GM19099 (cell line): Measurements from ENCODE around the gene SMYD3.

Source experiments
- POLR2A ChIP-seq: IDR thresholded peaks from 3 replicates; pipeline ENCODE4 v1.6.1; 2011; ENCODE audit warnings: low read depth; ENCODE audit not compliant: insufficient read length; ENCODE audit errors: extremely low read depth

Gene SMYD3

DNA sequence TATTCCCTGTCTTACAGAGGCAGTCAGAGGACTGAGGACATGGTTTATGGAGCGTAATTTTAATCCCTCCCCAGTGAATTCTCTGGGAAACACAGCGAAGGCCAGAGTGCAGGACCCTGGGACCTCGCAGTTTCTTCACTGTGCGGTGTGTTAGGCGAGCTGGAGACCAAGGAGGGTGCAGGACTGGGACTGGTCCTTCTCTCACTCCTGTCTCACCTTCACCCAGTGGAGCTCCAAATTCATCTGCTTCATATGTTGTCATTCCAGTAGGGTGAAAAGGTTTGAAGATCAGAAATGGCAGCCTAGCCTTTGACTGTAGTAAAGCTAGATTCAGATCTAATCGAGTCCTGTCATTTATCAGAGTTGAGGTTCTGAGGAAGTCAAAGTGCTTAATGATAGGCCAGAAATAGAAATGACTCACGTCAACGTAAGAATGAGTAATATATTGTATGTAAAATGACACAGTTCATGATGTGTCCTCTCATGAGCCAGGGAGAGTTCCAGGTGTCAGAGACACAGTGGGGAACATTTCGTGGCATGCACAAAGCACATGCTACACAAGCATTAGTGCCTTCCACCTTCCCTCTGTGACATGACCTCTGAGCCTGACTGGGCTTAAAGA, 647.5 kb downstream of the SMYD3 start:
- TF ChIP-seq POLR2A, result no peak

DNA sequence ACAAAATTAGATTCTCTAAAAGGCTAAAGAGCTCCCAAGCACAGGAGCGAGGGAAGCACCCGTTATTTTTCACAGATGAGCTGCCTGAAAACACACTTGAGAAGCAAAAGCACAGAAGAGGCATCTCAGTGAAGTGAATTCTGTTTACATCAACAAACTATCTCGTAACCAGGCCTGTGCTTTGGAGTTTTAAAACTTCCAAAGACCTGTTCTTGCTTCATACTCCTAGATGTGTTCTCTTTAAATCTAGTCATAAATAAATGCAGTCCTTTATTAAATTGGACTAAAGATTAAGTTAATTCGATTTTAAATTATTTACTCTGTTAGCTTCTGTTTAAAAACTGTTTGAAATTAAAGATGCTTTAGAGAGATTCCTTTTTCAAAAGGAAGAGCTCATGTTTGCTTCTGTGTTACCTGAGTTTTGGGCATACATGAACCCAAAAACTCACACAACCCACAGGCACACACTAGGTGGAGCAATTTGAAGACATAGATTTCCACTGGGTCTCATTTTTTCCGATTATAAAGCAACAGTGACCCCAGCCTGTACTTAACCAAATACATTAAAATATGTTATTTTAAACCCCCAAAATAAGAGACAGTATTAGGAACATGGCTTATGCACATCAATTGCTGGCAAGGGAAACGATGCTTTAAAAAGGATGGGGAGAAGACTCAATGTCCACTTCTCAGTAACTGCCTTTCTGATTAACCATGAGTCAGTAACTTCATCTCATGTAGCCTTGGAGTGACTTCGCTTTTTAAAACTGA, 648.2 kb downstream of the SMYD3 start:
- TF ChIP-seq POLR2A, result no peak

DNA sequence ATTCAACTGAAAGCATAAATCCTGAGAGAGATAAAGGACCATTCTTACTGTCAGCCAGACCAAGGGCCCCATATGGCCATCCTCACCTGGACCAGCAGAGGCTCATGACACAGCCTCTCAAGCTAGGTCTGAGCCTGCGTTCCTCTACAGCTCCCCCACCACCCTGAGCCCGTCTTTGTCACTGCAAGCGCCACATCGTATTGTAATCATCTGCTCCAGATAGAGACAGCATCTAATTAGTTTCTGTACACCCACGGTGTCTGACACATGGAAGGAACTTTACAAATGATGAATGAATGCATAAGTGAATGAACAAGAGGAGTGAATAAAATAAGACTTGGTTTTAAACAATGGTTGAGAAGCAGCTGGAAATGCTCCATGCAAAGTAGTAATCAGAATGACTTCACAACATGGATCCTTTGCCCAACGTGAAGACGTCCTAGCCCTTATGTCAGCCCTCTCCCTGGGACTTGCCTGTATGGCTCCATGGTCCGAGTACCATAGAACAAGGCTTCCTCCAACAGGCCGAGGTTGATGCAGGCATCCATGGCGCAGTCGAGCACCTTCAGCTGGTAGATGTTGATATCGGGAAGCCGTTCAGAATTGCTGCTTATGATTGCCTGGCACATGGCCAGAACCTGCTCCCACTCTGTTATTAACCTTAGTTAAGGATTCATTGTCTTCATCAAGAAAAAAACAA, 648.9 kb downstream of the SMYD3 start:
- TF ChIP-seq POLR2A, result no peak

GRCh38 chr1:245856944-245857531, 650.0 kb downstream of the SMYD3 start:
- TF ChIP-seq POLR2A, result no peak

- TF ChIP-seq POLR2A, result no peak
These were observed 651.0 kb downstream of the SMYD3 start for GRCh38 chr1:245855846-245856730.

DNA sequence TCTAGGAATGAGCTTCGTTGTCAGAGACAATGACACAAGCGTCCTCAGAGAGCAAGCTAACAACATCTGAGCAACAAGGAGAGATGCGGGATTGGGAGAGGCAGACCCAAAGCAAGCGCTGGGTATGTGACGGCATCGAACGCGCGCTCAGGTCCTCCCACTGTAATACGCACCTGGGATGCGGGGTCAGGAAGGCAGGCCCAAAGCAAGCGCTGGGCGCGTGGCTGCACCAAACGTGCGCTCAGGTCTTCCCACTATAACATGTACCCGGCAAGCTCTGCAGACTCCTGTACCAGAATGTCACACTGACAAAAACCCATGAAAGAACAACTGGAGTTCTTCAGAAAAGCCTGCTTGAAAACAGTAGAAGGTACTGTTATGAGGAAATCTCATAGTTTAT, 653.8 kb downstream of the SMYD3 start:
- no peak for TF ChIP-seq POLR2A

GRCh38 chr1:245843101-245843500, 664.0 kb downstream of the SMYD3 start:
- no peak for TF ChIP-seq POLR2A

- no peak for TF ChIP-seq POLR2A
These were observed 665.0 kb downstream of the SMYD3 start for GRCh38 chr1:245842106-245842505.

DNA sequence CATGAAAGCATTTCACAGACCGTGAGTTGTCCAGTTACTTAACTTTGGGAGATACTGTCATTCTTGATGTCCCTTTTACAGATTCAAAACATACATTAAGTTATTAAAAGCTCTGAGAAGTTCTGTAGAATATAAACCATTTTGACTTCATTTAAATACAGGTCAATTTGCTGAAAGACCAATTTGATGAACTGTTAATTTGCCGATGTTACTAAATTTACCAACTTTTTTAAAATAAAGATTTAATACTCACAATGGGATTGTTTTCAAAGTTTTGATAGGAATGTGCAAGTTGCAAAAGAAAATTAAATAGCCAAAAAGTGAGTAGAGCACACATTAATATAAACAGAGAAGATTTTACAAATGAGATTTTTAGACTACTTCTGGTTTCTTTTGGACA, 666.1 kb downstream of the SMYD3 start:
- TF ChIP-seq POLR2A, result no peak

GRCh38 chr1:245837718-245838117, 669.4 kb downstream of the SMYD3 start:
- TF ChIP-seq POLR2A, result no peak

DNA sequence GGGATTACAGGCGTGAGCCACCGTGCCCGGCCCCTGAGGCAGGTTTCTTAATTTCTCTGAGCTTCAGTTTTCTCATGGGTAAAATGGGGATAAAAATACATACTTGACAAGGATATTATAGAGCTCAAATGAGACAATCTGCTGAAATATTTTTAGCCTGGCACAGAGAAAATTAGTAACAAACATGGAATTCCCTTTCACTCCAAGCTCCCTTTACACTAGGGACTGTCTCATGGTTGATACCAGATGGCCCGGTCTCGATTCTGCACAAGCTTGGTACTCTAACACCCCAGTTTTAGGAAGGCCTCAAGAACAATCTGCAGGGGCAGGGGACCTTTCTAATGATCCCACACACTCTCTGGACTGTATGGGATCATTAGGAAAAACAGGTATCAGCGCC, 671.7 kb downstream of the SMYD3 start:
- no peak for TF ChIP-seq POLR2A

DNA sequence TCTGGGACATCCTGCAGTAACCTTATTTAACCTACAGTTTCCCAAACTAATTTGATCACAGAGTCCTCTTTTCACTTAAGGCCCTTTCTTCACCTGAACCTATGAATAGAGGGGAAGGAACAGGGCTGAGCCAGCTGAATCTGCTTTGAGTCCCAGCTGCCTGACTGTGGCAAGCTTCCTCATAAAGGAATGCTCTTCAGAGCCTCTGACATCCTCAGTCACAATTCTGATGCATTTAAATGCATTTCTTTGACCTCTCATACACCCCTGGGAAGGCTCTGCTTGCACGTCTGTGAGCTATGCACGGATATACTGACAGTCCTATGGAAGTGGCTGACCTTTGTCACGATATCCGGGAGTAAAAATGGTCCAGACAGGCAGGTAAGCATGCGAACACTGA, 673.1 kb downstream of the SMYD3 start:
- no peak for TF ChIP-seq POLR2A

GRCh38 chr1:245832771-245833527, 674.1 kb downstream of the SMYD3 start:
- TF ChIP-seq POLR2A, result no peak

DNA sequence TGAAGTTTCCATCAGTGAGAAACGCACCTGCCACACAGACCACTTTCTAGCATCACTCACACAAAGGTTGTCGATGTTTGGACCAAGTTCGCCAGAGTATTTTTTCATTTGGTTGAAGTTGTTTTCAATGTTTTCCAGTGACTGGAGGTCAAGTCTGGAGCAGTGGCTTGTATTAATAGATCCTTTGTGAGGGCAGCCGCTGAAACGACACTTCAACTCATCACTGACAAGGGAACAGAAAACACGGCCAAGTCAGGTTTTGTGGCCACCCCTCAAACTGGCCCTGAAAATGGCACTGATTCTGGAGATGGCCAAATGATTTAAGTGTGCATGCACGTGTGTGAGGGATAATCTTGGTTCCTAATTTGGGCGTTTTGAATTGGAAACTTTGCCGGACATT, 675.6 kb downstream of the SMYD3 start:
- TF ChIP-seq POLR2A, result no peak
